Inflammatory macrophage (primary cell): ENCODE results near the gene TGFBR2.

Experiments
- DNase-seq, 2 donors: peaks; one replicate each; pipeline ENCODE4 v3.0.0-alpha.2; 2020 to 2022
- total RNA-seq, 18 experiments: gene quantifications; one replicate each; lab custom pipeline; 2026; ENCODE audit warnings: mixed read lengths in 6 of 18, inconsistent platforms in 2 of 18; lab: John Stamatoyannopoulos, UW

The TGFBR2 gene
- 38.3 to 360 (median 162) reads per million in 18 experiments for total RNA-seq

GRCh38 chr3:30606301-30607031 is at the start of gene TGFBR2:
TSS of gene TGFBR2 (plus strand) at chr3:30606601. CDS start at chr3:30606884, 283 bp downstream.
- DNase-seq = peak; percentile 98 to 99

GRCh38 chr3:30557746-30558303 is 48.6 kb upstream of the TGFBR2 start:
- DNase-seq = no peak

GRCh38 chr3:30563956-30564355 is 42.4 kb upstream of the TGFBR2 start:
- DNase-seq = no peak

GRCh38 chr3:30567139-30567753 is 39.2 kb upstream of the TGFBR2 start:
- no peak for DNase-seq

GRCh38 chr3:30576946-30577345 is 29.5 kb upstream of the TGFBR2 start:
- no peak for DNase-seq

- DNase-seq = no peak
Observed at GRCh38 chr3:30577788-30578187, 28.6 kb upstream of the TGFBR2 start.

- peak; percentile 81 to 87 for DNase-seq
Observed at GRCh38 chr3:30578479-30578878, 27.9 kb upstream of the TGFBR2 start.

GRCh38 chr3:30578986-30579579 is 27.3 kb upstream of the TGFBR2 start:
- DNase-seq = no peak

GRCh38 chr3:30581067-30581585 is 25.3 kb upstream of the TGFBR2 start:
- no peak for DNase-seq

GRCh38 chr3:30581982-30582381 is 24.4 kb upstream of the TGFBR2 start:
- no peak for DNase-seq

GRCh38 chr3:30583973-30584372 is 22.4 kb upstream of the TGFBR2 start:
- DNase-seq = no peak

GRCh38 chr3:30585654-30586053 is 20.7 kb upstream of the TGFBR2 start:
- no peak for DNase-seq

GRCh38 chr3:30586096-30586805 is 20.1 kb upstream of the TGFBR2 start:
- DNase-seq = peak; percentile 24 to 54

GRCh38 chr3:30586806-30587486 is 19.5 kb upstream of the TGFBR2 start:
- no peak for DNase-seq

GRCh38 chr3:30587904-30588303 is 18.5 kb upstream of the TGFBR2 start:
- DNase-seq = no peak

GRCh38 chr3:30596152-30596551 is 10.2 kb upstream of the TGFBR2 start:
- no peak for DNase-seq

GRCh38 chr3:30597131-30597768 is 9.2 kb upstream of the TGFBR2 start:
- DNase-seq = peak; percentile 24 to 59

GRCh38 chr3:30597769-30598134 is 8.6 kb upstream of the TGFBR2 start:
- DNase-seq = no peak

GRCh38 chr3:30598668-30599545 is 7.5 kb upstream of the TGFBR2 start:
- DNase-seq = no peak

- DNase-seq = peak; percentile 29 to 58
Observed at GRCh38 chr3:30600572-30600971, 5.8 kb upstream of the TGFBR2 start.
